PC-9 (cell line): ENCODE data around the gene CTCF. TPM values are rescaled to one million over a fixed set of nuclear protein-coding genes. Genes with fewer than 3 reads are reported as not detected.
A peak's percentile ranks its signal among the peaks of the same experiment; 100 is the strongest.

ENCODE experiments used
- BruUV-seq: library from RNA; stranded (reverse); fragments of 400-500 nt; replicated peaks from 2 replicates; lab custom pipeline; 2021; lab: Mats Ljungman, UMichigan
- CTCF ChIA-PET: fragments of 300-600 bp; sonication (Branson Sonifier 250); formaldehyde crosslinking; loops from one replicate; lab custom pipeline; 2022; ENCODE audit warnings: antibody characterized with exemption; lab: Charles Lee
- POLR2A ChIA-PET: fragments of 300-600 bp; sonication (Branson Sonifier 250); formaldehyde crosslinking; loops from one replicate; lab custom pipeline; 2022; ENCODE audit warnings: antibody characterized with exemption; ENCODE audit not compliant: unreplicated experiment; lab: Charles Lee
- DNase-seq, 2 experiments: peaks; one replicate each; pipeline versions ENCODE4 v3.0.0 to v3.0.0-alpha.2; 2015 to 2022; ENCODE audit warnings: mixed read lengths in 1 of 2
- H2AFZ ChIP-seq: fragments of 200-600 bp; sonication (generic); 2 replicates; pipeline ENCODE4 v1.8.1; 2017; ENCODE audit warnings: antibody characterized with exemption
- H3F3A ChIP-seq: fragments of 200-600 bp; sonication (generic); 2 replicates; pipeline ENCODE4 v1.8.1; 2017; ENCODE audit warnings: antibody characterized with exemption, mild to moderate bottlenecking, low read depth; ENCODE audit not compliant: insufficient read depth
- H3K27ac ChIP-seq: fragments of 200-600 bp; sonication (generic); 2 replicates; pipeline ENCODE4 v1.6.1; 2016; ENCODE audit warnings: mixed run types
- H3K27me3 ChIP-seq: fragments of 200-600 bp; sonication (generic); 2 replicates; pipeline ENCODE4 v1.6.1; 2016; ENCODE audit warnings: low read depth, mixed run types; ENCODE audit not compliant: insufficient read depth
- H3K36me3 ChIP-seq: fragments of 200-600 bp; sonication (generic); 2 replicates; pipeline ENCODE4 v1.6.1; 2016; ENCODE audit warnings: low read depth, mixed run types
- H3K4me1 ChIP-seq: fragments of 200-600 bp; sonication (generic); replicated peaks from 2 replicates; pipeline ENCODE4 v1.6.1; 2016; ENCODE audit warnings: mixed run types; ENCODE audit not compliant: insufficient read depth
- H3K4me2 ChIP-seq: fragments of 200-600 bp; sonication (generic); 2 replicates; pipeline ENCODE4 v1.6.1; 2017; ENCODE audit warnings: mixed run types
- H3K4me3 ChIP-seq: fragments of 200-600 bp; sonication (generic); 2 replicates; pipeline ENCODE4 v1.6.1; 2016; ENCODE audit warnings: mixed run types
- H3K79me2 ChIP-seq: fragments of 200-600 bp; sonication (generic); 2 replicates; pipeline ENCODE4 v1.6.1; 2017; ENCODE audit warnings: low read depth, mixed run types
- H3K9me2 ChIP-seq: fragments of 200-600 bp; sonication (generic); 2 replicates; pipeline ENCODE4 v1.8.1; 2017; ENCODE audit warnings: mild to moderate bottlenecking; ENCODE audit not compliant: insufficient read depth
- H3K9me3 ChIP-seq: fragments of 200-600 bp; sonication (generic); 2 replicates; pipeline ENCODE4 v1.8.1; 2016; ENCODE audit warnings: low read depth; ENCODE audit not compliant: insufficient read depth
- H4K20me1 ChIP-seq: fragments of 200-600 bp; sonication (generic); 2 replicates; pipeline ENCODE4 v1.8.1; 2017; ENCODE audit not compliant: insufficient read depth
- CTCF ChIP-seq: fragments of 200-600 bp; sonication (generic); conservative IDR thresholded peaks from 2 replicates; pipeline ENCODE4 v1.6.1; 2017; ENCODE audit warnings: mixed run types, antibody characterized with exemption, mild to moderate bottlenecking, moderate library complexity
- EZH2 ChIP-seq: fragments of 200-600 bp; sonication (generic); IDR thresholded peaks from 2 replicates; pipeline ENCODE4 v1.8.0; 2017; ENCODE audit warnings: antibody characterized with exemption, low read depth
- intact Hi-C: fragments of 100-400 bp; cut with micrococcal nuclease; formaldehyde crosslinking; loops from one replicate; pipeline ENCODE4 v1.10.0; 2022; ENCODE audit not compliant: unreplicated experiment
- total RNA-seq: library from RNA; stranded (reverse); gene quantifications from 2 replicates; pipeline ENCODE4 v1.2.3, GENCODE V29; 2021

The CTCF gene
- total RNA-seq, 1 experiment from 2014 or later, result 39.0 TPM

GRCh38 chr16:67555795-67556212 is 6.5 kb upstream of the CTCF start:
- CTCF ChIA-PET, result interaction anchor here (0.6 to 1.4 kb wide), 3 partner anchors 9 to 39 kb away, joined by 3 to 12 read pairs (median 6); no protein-coding TSS in a partner anchor
- Histone ChIP-seq H3K4me1 (peaks cover 26% of the 10 kb centered on the region), H3F3A (peaks cover 31% of the 10 kb centered on the region), H3K9me3 (no peaks in the 10 kb centered on the region), H3K9me2 (no peaks in the 10 kb centered on the region), H2AFZ (no peak overlapping the region), H3K27me3 (no peaks in the 10 kb centered on the region), H4K20me1 (no peaks in the 10 kb centered on the region), H3K27ac (peak overlapping the region; percentile 70), H3K4me3 (no peak overlapping the region), H3K4me2 (peak overlapping the region; percentile 37), H3K36me3 (no peaks in the 10 kb centered on the region), H3K79me2 (peaks cover 11% of the 10 kb centered on the region)
- intact Hi-C loops, result no loop called here
- TF ChIP-seq CTCF (0 out of 2 replicates have a peak, but pooled peaks have one; percentile 16), EZH2 (no peak)
- peak in 1 of 2 experiments; percentile 91 for DNase-seq
- POLR2A ChIA-PET, result interaction anchor here (0.6 kb wide), 2 partner anchors 332 to 529 kb away, joined by 4 to 10 read pairs; no protein-coding TSS in a partner anchor
- no TSS peak for BruUV-seq

- Histone ChIP-seq H3K4me3 (no peak overlapping the region), H3K9me3 (no peaks in the 10 kb centered on the region), H2AFZ (no peak overlapping the region), H3K4me1 (peaks cover 34% of the 10 kb centered on the region), H4K20me1 (no peaks in the 10 kb centered on the region), H3K79me2 (peaks cover 19% of the 10 kb centered on the region), H3K9me2 (no peaks in the 10 kb centered on the region), H3K36me3 (no peaks in the 10 kb centered on the region), H3K4me2 (no peak overlapping the region), H3K27me3 (no peaks in the 10 kb centered on the region), H3K27ac (no peak overlapping the region), H3F3A (peaks cover 47% of the 10 kb centered on the region)
- ChIA-PET CTCF (no interaction called here), POLR2A (interaction anchor here (0.6 kb wide), 1 partner anchor 12 kb away, joined by 11 read pairs; no protein-coding TSS in a partner anchor)
- TF ChIP-seq CTCF (no peak), EZH2 (no peak)
- intact Hi-C loops, result no loop called here
- no TSS peak for BruUV-seq
- no peak for DNase-seq
Measured at GRCh38 chr16:67558859-67559258, 3.5 kb upstream of the CTCF start.

- peak overlapping the region; percentile 61; the same call in 1 of the 2 replicates for H3K4me3 ChIP-seq
- peaks cover 33% of the 10 kb centered on the region for H3K79me2 ChIP-seq
- H3K36me3 ChIP-seq, result no peaks in the 10 kb centered on the region
- H2AFZ ChIP-seq, result no peak overlapping the region
- CTCF ChIA-PET, result interaction anchor here (2.8 kb wide), 1 partner anchor 40 kb away, joined by 17 read pairs; no protein-coding TSS in a partner anchor
- POLR2A ChIA-PET, result no interaction called here
- no peaks in the 10 kb centered on the region for H3K9me2 ChIP-seq
- DNase-seq, result no peak
- peaks cover 38% of the 10 kb centered on the region for H3F3A ChIP-seq
- no peaks in the 10 kb centered on the region for H3K9me3 ChIP-seq
- TF ChIP-seq CTCF (no peak), EZH2 (no peak)
- BruUV-seq, result no TSS peak
- intact Hi-C loops, result loop anchor here (10.0 kb wide), 1 partner anchor 76 kb away; the partner anchor contains the start of genes AGRP and ATP6V0D1
- peak overlapping the region; percentile 76 for H3K4me2 ChIP-seq
- peaks cover 15% of the 10 kb centered on the region; the same call in 1 of the 2 replicates for H4K20me1 ChIP-seq
- H3K27me3 ChIP-seq, result no peaks in the 10 kb centered on the region
- peak overlapping the region; percentile 16; the same call in 1 of the 2 replicates for H3K27ac ChIP-seq
- peaks cover 30% of the 10 kb centered on the region for H3K4me1 ChIP-seq
Measured at GRCh38 chr16:67560827-67561342, 1.4 kb upstream of the CTCF start.
